Spleen (tissue), 7 donors: ENCODE measurements around the gene FBXO31.

ENCODE experiments used
- CTCF ChIP-seq, 11 experiments: fragments of 200-600 bp in 7 of 11; fragments of 450-650 bp in 4 of 11; sonication (generic) in 4 of 11; IDR thresholded peaks in 8 of 11; conservative IDR thresholded peaks in 3 of 11; 1 replicate in 7 of 11; 2 replicates in 4 of 11; pipeline versions ENCODE4 v1.4.0 to v1.8.0; 2016 to 2021; ENCODE audit warnings: antibody characterized with exemption in 11 of 11, inconsistent platforms in 4 of 11, mild to moderate bottlenecking in 1 of 11
- POLR2A ChIP-seq, 3 donors: fragments of 450-650 bp; IDR thresholded peaks; one replicate each; pipeline ENCODE4 v1.5.1; 2017; ENCODE audit warnings: antibody characterized with exemption in 3 of 3, mild to moderate bottlenecking in 1 of 3
- donor health status: DM: no; HTN: no; CAD: no; lungs with moderate emphysema.
- donor health status: DM: no; HTN: no; CAD: no.
- donor health status: DM: no; HTN: no; CAD: no.

- TF ChIP-seq POLR2A (IDR thresholded peaks at IDR 0.05): no peak
- TF ChIP-seq CTCF (IDR thresholded peaks at IDR 0.05 in 8 of 11, conservative IDR thresholded peaks at IDR 0.05 in 3 of 11): no peak
Measured at GRCh38 chr16:87336434-87337240, 46.9 kb downstream of the FBXO31 start.
